GM19238 (cell line): ENCODE measurements around the gene IL17B.
"Not testable (repeated sequence)": the region's sequence is repeated elsewhere in the genome, so short reads cannot be mapped to it uniquely, and the experiment has no call there.

Experiments used
- DNase-seq: peaks from one replicate; pipeline ENCODE4 v3.0.0; 2011; ENCODE audit warnings: low spot score; ENCODE audit not compliant: insufficient read length

IL17B gene

GRCh38 chr5:149403923-149404745, 25.0 kb upstream of the IL17B start:
- no peak for DNase-seq

GRCh38 chr5:149402291-149402690, 23.2 kb upstream of the IL17B start:
- no peak for DNase-seq

GRCh38 chr5:149401051-149401450, 22.0 kb upstream of the IL17B start:
- DNase-seq, result no peak

- DNase-seq, result no peak
These were observed 21.2 kb upstream of the IL17B start for GRCh38 chr5:149400304-149400703.

- no peak for DNase-seq
These were observed 20.7 kb upstream of the IL17B start for GRCh38 chr5:149399775-149400174.

GRCh38 chr5:149398747-149399266, 19.7 kb upstream of the IL17B start:
- not testable (repeated sequence) for DNase-seq

GRCh38 chr5:149397530-149397929, 18.4 kb upstream of the IL17B start:
- DNase-seq, result no peak

- DNase-seq, result not testable (repeated sequence)
These were observed 15.9 kb upstream of the IL17B start for GRCh38 chr5:149394996-149395395.

GRCh38 chr5:149392718-149393117, 13.6 kb upstream of the IL17B start:
- DNase-seq, result no peak

- no peak for DNase-seq
These were observed 12.4 kb upstream of the IL17B start for GRCh38 chr5:149391524-149391923.

- not testable (repeated sequence) for DNase-seq
These were observed 12.0 kb upstream of the IL17B start for GRCh38 chr5:149391076-149391475.

GRCh38 chr5:149389552-149390495, 10.7 kb upstream of the IL17B start:
- DNase-seq, result no peak

GRCh38 chr5:149388498-149389190, 9.6 kb upstream of the IL17B start:
- DNase-seq, result no peak

GRCh38 chr5:149387982-149388381, 8.9 kb upstream of the IL17B start:
- no peak for DNase-seq

- DNase-seq, result no peak
These were observed 8.1 kb upstream of the IL17B start for GRCh38 chr5:149387081-149387631.

- DNase-seq, result no peak
These were observed 7.1 kb upstream of the IL17B start for GRCh38 chr5:149386166-149386565.

- DNase-seq, result no peak
These were observed 4.3 kb upstream of the IL17B start for GRCh38 chr5:149383399-149383798.

GRCh38 chr5:149382517-149383220, 3.6 kb upstream of the IL17B start:
- DNase-seq, result no peak

- peak; percentile 78 for DNase-seq
These were observed 2.9 kb upstream of the IL17B start for GRCh38 chr5:149381986-149382338.

GRCh38 chr5:149381261-149381985, 2.3 kb upstream of the IL17B start:
- no peak for DNase-seq
